Loucy (cell line): ENCODE results near the gene PHB1.

ENCODE experiments used
- H2AFZ ChIP-seq: fragments of 200-600 bp; sonication (generic); 2 replicates; pipeline ENCODE4 v1.6.0; 2016; ENCODE audit warnings: antibody characterized with exemption, mild to moderate bottlenecking, low read length, moderate library complexity
- H3F3A ChIP-seq: fragments of 200-600 bp; 2 replicates; pipeline ENCODE4 v1.6.0; 2016; ENCODE audit warnings: antibody characterized with exemption, low read depth, mild to moderate bottlenecking
- H3K27me3 ChIP-seq: fragments of 200-600 bp; sonication (generic); 2 replicates; pipeline ENCODE4 v1.6.1; 2014; ENCODE audit warnings: low read length, mild to moderate bottlenecking; ENCODE audit not compliant: insufficient read depth, poor library complexity, severe bottlenecking
- H3K36me3 ChIP-seq: fragments of 200-600 bp; sonication (generic); 2 replicates; pipeline ENCODE4 v1.6.1; 2016; ENCODE audit warnings: low read length; ENCODE audit not compliant: insufficient read depth
- H3K4me1 ChIP-seq: fragments of 200-600 bp; sonication (generic); 2 replicates; pipeline ENCODE4 v1.5.1; 2014; ENCODE audit warnings: low read length, mild to moderate bottlenecking; ENCODE audit not compliant: insufficient read depth, poor library complexity, severe bottlenecking
- H3K4me2 ChIP-seq: fragments of 200-600 bp; sonication (generic); 2 replicates; pipeline ENCODE4 v1.6.0; 2014; ENCODE audit warnings: antibody characterized with exemption, low read length, low read depth, mild to moderate bottlenecking; ENCODE audit not compliant: poor library complexity, severe bottlenecking
- H3K4me3 ChIP-seq: fragments of 200-600 bp; sonication (generic); 2 replicates; pipeline ENCODE4 v1.5.1; 2014; ENCODE audit warnings: low read length, mild to moderate bottlenecking, mixed read lengths; ENCODE audit not compliant: poor library complexity, severe bottlenecking
- H3K79me2 ChIP-seq: fragments of 200-600 bp; sonication (generic); 2 replicates; pipeline ENCODE4 v1.6.1; 2014; ENCODE audit warnings: low read length; ENCODE audit not compliant: insufficient read depth
- H3K9ac ChIP-seq: fragments of 200-600 bp; sonication (generic); 2 replicates; pipeline ENCODE4 v1.6.0; 2014; ENCODE audit warnings: mild to moderate bottlenecking, low read depth, low read length, moderate library complexity; ENCODE audit not compliant: poor library complexity, severe bottlenecking
- H3K9me2 ChIP-seq: fragments of 200-600 bp; sonication (generic); replicated peaks from 2 replicates; pipeline ENCODE4 v1.6.1; 2016; ENCODE audit warnings: low read depth, low read length, mixed read lengths
- H3K9me3 ChIP-seq: fragments of 200-600 bp; sonication (generic); 2 replicates; pipeline ENCODE4 v1.6.1; 2014; ENCODE audit warnings: mild to moderate bottlenecking, antibody characterized with exemption, low read length, low read depth; ENCODE audit not compliant: insufficient read depth
- H4K20me1 ChIP-seq: fragments of 200-600 bp; sonication (generic); 2 replicates; pipeline ENCODE4 v1.6.0; 2014; ENCODE audit warnings: antibody characterized with exemption, low read length, mild to moderate bottlenecking; ENCODE audit not compliant: insufficient read depth, poor library complexity, severe bottlenecking
- CTCF ChIP-seq: fragments of 200-600 bp; sonication (generic); conservative IDR thresholded peaks from 2 replicates; pipeline ENCODE4 v1.5.1; 2014; ENCODE audit warnings: mild to moderate bottlenecking, antibody characterized with exemption, low read length
- EZH2phosphoT487 ChIP-seq: fragments of 200-600 bp; IDR thresholded peaks from 2 replicates; pipeline ENCODE4 v1.6.1; 2018; ENCODE audit warnings: antibody characterized with exemption, mild to moderate bottlenecking, moderate library complexity, borderline replicate concordance

Gene PHB1

DNA sequence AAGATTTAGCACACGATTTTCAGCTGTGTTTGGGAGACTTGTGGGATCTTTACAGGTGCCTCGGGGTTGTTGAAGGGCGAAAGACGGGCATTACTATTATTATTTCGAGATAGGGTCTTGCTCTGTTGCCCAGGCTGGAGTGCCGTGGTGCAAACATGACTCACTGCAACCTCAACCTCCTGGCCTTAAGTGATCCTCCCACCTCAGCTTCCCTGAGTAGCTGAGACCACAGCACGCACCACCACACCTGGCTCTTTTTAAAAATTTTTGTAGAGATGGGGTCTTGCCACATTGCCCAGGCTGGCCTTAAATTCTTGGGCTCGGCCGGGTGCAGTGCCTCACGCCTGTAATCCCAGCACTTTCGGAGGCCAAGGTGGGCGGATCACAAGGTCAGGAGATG lies 29.7 kb upstream of the PHB1 start:
- Histone ChIP-seq H3K27me3 (no peaks in the 10 kb centered on the region), H3K9me3 (no peaks in the 10 kb centered on the region), H2AFZ (no peak overlapping the region), H3K4me3 (no peak overlapping the region), H3K4me1 (peaks cover 12% of the 10 kb centered on the region), H3K79me2 (no peaks in the 10 kb centered on the region), H4K20me1 (no peaks in the 10 kb centered on the region), H3K9ac (no peak overlapping the region), H3F3A (no peaks in the 10 kb centered on the region), H3K36me3 (no peaks in the 10 kb centered on the region), H3K9me2 (no peaks in the 10 kb centered on the region), H3K4me2 (no peak overlapping the region)
- no peak for TF ChIP-seq CTCF
- TF ChIP-seq EZH2phosphoT487 = no peak

DNA sequence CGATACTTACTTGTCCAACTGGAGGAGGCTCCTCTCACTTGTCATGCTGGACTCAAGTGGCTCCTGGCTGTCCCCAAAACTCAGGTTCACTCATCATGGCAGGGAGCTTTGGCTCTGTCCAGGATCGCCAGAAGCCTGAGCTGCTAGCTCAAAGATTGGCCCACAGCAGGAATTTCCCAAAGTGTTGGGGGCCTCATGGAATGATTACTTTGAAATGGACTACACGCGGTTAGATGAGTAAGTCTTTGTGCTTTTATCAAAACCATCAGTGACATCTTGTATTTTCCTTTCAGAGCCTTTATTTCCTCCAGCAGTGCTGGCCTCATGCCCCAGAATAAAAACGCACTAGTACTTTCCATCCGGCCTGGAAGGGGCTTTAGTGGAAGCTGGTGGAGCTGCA lies 29.2 kb upstream of the PHB1 start:
- Histone ChIP-seq H3K4me1 (peaks cover 11% of the 10 kb centered on the region), H2AFZ (no peak overlapping the region), H3K4me2 (no peak overlapping the region), H3K4me3 (no peak overlapping the region), H3K79me2 (no peaks in the 10 kb centered on the region), H3F3A (no peaks in the 10 kb centered on the region), H3K9me3 (no peaks in the 10 kb centered on the region), H3K9me2 (no peaks in the 10 kb centered on the region), H3K36me3 (no peaks in the 10 kb centered on the region), H4K20me1 (no peaks in the 10 kb centered on the region), H3K9ac (no peak overlapping the region), H3K27me3 (no peaks in the 10 kb centered on the region)
- TF ChIP-seq CTCF (no peak), EZH2phosphoT487 (no peak)

- H3F3A ChIP-seq = no peaks in the 10 kb centered on the region
- no peaks in the 10 kb centered on the region for H3K79me2 ChIP-seq
- no peak overlapping the region for H3K9ac ChIP-seq
- no peaks in the 10 kb centered on the region for H3K9me3 ChIP-seq
- no peaks in the 10 kb centered on the region for H3K27me3 ChIP-seq
- no peaks in the 10 kb centered on the region for H4K20me1 ChIP-seq
- no peak for TF ChIP-seq CTCF
- no peak for TF ChIP-seq EZH2phosphoT487
- no peaks in the 10 kb centered on the region for H3K9me2 ChIP-seq
- no peak overlapping the region for H3K4me2 ChIP-seq
- H3K4me3 ChIP-seq = no peak overlapping the region
- H3K4me1 ChIP-seq = no peaks in the 10 kb centered on the region
- H3K36me3 ChIP-seq = no peaks in the 10 kb centered on the region
- no peak overlapping the region for H2AFZ ChIP-seq
Measured at GRCh38 chr17:49442041-49442440, 27.4 kb upstream of the PHB1 start.
